Tibial artery (tissue), 4 donors: Measurements from ENCODE around the gene PLCH1.

Source experiments
- DNase-seq, 2 donors: peaks; one replicate each; pipeline ENCODE4 v3.0.0-alpha.2; 2019
- H3K27ac ChIP-seq, 2 donors: fragments of 200-600 bp; sonication (generic) in 1 of 2; 1 replicate in 1 of 2; 2 replicates in 1 of 2; pipeline ENCODE4 v1.5.1; 2018 to 2019; ENCODE audit warnings: mild to moderate bottlenecking in 1 of 2
- H3K27me3 ChIP-seq, 2 donors: fragments of 200-600 bp; sonication (generic) in 1 of 2; one replicate each; pipeline versions ENCODE4 v1.5.1 to v1.6.0; 2016 to 2019
- H3K36me3 ChIP-seq, 3 donors: fragments of 200-600 bp; sonication (generic) in 2 of 3; one replicate each; pipeline ENCODE4 v1.5.1; 2016 to 2019; ENCODE audit warnings: mild to moderate bottlenecking in 2 of 3
- H3K4me1 ChIP-seq, 4 donors: fragments of 200-600 bp; sonication (generic) in 2 of 4; 1 replicate in 3 of 4; 2 replicates in 1 of 4; pipeline ENCODE4 v1.5.1; 2016 to 2019
- H3K4me3 ChIP-seq, 2 donors: fragments of 200-600 bp; sonication (generic) in 1 of 2; 1 replicate in 1 of 2; 2 replicates in 1 of 2; pipeline ENCODE4 v1.5.1; 2018 to 2019; ENCODE audit warnings: mild to moderate bottlenecking in 2 of 2
- H3K9me3 ChIP-seq, 3 donors: fragments of 200-600 bp; sonication (generic) in 1 of 3; one replicate each; pipeline ENCODE4 v1.5.1; 2016 to 2019
- intact Hi-C: fragments of 100-400 bp; cut with DNase I; formaldehyde crosslinking; loops from one replicate; pipeline ENCODE4 v1.15.0; 2023; ENCODE audit warnings: low total_unique reads
- TF ChIP-seq, protein P1 (sequence below), 2 experiments: fragments of 200-600 bp in 1 of 2; fragments of 450-650 bp in 1 of 2; IDR thresholded peaks; one replicate each; pipeline ENCODE4 v1.5.1; 2017 to 2019; ENCODE audit warnings: antibody characterized with exemption in 2 of 2, mild to moderate bottlenecking in 1 of 2, moderate library complexity in 1 of 2

PLCH1 gene

DNA sequence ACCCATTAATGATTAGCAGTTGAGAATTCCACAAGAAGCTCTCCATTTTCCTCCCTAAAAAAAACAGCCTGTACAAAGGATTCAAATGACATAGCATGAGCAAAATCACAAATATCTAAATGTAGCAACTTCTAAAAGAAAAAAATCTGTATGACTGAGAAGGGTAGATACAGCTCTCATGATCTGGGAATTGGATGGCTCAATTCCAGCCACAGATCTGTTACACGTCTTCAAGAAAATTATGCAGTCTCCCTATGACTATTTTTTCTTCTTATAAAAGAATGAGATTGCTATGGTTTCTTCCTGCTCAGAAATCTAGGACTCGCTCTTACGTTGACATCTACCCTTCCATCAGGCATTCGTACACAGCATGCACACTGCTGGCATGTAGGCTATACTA is 71.5 kb downstream of the PLCH1 start:
- DNase-seq: no peak
- no peaks in the 10 kb centered on the region for H3K27me3 ChIP-seq
- intact Hi-C loops: no loop called here

DNA sequence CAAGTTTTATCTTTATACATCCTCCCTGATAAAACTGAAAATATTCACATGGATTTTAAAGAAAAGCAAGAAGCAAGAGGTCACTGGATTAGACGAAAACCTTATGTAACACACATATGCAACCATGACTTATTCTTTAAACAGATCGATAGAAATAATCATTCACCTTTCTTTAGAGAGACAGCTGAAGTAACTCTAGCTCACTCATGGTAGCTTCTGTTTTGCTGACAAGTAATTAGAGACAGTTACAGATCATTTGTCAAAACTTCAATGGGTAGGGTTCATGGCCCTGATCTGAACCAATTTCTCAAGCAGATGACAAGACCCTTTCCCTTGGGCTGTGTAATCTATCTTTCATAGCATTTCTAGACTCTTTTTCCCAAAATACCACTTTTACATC is 74.5 kb downstream of the PLCH1 start:
- Histone ChIP-seq H3K27ac (no peak overlapping the region), H3K9me3 (no peaks in the 10 kb centered on the region), H3K4me1 (peaks cover 0 to under 1% (median 0%) of the 10 kb centered on the region in 4 donors), H3K4me3 (no peak overlapping the region), H3K27me3 (no peaks in the 10 kb centered on the region), H3K36me3 (no peaks in the 10 kb centered on the region)
- TF ChIP-seq, protein P1, sequence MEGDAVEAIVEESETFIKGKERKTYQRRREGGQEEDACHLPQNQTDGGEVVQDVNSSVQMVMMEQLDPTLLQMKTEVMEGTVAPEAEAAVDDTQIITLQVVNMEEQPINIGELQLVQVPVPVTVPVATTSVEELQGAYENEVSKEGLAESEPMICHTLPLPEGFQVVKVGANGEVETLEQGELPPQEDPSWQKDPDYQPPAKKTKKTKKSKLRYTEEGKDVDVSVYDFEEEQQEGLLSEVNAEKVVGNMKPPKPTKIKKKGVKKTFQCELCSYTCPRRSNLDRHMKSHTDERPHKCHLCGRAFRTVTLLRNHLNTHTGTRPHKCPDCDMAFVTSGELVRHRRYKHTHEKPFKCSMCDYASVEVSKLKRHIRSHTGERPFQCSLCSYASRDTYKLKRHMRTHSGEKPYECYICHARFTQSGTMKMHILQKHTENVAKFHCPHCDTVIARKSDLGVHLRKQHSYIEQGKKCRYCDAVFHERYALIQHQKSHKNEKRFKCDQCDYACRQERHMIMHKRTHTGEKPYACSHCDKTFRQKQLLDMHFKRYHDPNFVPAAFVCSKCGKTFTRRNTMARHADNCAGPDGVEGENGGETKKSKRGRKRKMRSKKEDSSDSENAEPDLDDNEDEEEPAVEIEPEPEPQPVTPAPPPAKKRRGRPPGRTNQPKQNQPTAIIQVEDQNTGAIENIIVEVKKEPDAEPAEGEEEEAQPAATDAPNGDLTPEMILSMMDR (IDR thresholded peaks at IDR 0.05): no peak
- intact Hi-C loops: no loop called here
- DNase-seq: no peak

More for the DNA sequence above, 71.5 kb downstream of the PLCH1 start:
- Histone ChIP-seq H3K9me3 (no peaks in the 10 kb centered on the region), H3K4me1 (peaks cover 0 to 4% (median 0%) of the 10 kb centered on the region in 4 donors), H3K36me3 (no peaks in the 10 kb centered on the region), H3K27ac (no peak overlapping the region), H3K4me3 (no peak overlapping the region)
- TF ChIP-seq, protein P1 (IDR thresholded peaks at IDR 0.05): no peak

GRCh38 chr3:155667988-155668387 is 76.9 kb downstream of the PLCH1 start:
- TF ChIP-seq, protein P1 (IDR thresholded peaks at IDR 0.05): no peak
- no peaks in the 10 kb centered on the region for H3K27me3 ChIP-seq
- no peaks in the 10 kb centered on the region for H3K9me3 ChIP-seq
- intact Hi-C loops: no loop called here
- DNase-seq: no peak
- peaks cover 0 to 7% (median 0%) of the 10 kb centered on the region in 4 donors for H3K4me1 ChIP-seq
- no peaks in the 10 kb centered on the region for H3K36me3 ChIP-seq
- H3K4me3 ChIP-seq: no peak overlapping the region
- H3K27ac ChIP-seq: no peak overlapping the region

DNA sequence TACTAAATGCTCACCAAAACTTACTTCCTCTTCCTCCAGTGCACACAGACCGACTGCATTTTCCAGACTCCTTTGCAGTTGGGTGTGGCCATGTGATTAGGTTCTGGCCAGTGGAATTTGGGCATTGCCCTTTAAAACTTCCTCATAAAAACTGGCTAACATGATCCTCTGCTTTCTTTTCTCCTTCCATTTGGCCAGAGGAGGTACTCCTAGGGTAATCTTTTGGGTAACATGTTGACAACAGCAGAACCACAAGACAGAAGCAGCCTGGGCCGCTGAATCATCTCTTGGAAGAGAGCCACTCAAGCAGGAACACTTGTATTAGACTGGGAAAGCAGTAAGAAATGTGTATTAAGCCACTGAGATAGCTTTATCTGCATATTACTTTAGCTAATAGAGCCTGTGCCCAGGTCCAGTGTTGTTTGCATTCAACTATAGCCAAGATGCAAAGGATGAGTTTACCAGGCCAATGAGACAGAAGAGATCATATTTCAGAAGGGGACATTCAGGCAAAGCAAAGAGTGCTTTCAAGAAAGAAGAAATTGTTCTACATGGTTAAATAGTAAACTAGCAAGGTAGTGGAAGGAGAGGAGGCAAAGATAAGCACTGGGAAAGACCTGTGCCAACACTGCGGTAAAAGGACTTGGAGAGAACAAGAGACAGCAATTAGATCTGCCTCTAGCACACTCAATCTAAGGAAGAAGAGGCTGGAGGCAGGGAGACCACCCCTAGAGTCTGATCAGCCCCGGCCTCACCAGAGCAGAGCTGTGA is 79.8 kb downstream of the PLCH1 start:
- Histone ChIP-seq H3K4me1 (peaks cover 0 to 7% (median 0%) of the 10 kb centered on the region in 4 donors), H3K27me3 (no peaks in the 10 kb centered on the region), H3K36me3 (no peaks in the 10 kb centered on the region), H3K27ac (no peak overlapping the region), H3K4me3 (no peak overlapping the region), H3K9me3 (no peaks in the 10 kb centered on the region)
- peak; percentile 77 to 79 for DNase-seq
- intact Hi-C loops: no loop called here
- TF ChIP-seq, protein P1 (IDR thresholded peaks at IDR 0.05): no peak

DNA sequence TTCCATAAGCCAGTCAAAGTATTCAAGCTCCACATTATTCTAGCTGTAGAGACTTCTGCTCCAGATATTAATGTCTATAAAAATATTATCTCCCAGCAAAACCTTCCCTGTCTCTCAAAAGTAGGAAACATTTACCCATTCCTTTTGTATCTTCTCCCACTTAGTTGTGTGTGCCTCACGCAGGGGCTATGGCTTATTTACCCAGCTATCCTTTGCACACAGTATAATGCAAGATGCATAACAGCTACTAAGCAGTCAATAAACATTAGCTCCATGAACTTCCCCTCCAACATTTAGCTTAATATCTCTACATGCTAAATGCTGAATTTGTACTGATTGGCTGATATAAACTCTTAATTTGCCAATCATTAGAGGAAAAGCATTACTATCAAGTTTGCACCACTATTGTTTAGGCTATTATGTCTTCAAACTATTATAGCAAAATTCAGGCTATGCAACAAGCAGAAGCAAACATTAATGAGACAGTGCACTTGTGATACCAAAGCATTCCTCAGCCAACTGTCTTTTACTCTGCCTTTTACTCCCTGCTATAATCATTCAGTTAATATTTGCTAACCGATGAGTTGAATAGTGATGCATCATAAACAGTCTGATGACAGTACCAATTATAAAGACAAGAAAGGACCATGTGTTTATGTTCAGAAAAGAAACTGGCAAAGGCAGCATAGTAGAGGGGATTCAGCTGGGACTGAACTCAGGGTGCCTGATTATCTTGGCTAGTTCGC is 81.2 kb downstream of the PLCH1 start:
- H3K9me3 ChIP-seq: no peaks in the 10 kb centered on the region
- intact Hi-C loops: no loop called here
- TF ChIP-seq, protein P1 (IDR thresholded peaks at IDR 0.05): no peak
- H3K4me1 ChIP-seq: peaks cover 0 to 7% (median 0%) of the 10 kb centered on the region in 4 donors
- DNase-seq: no peak
- no peaks in the 10 kb centered on the region for H3K36me3 ChIP-seq
- no peak overlapping the region for H3K27ac ChIP-seq
- H3K27me3 ChIP-seq: no peaks in the 10 kb centered on the region
- H3K4me3 ChIP-seq: no peak overlapping the region
